HEK293T (cell line): ENCODE measurements around the gene LRP4.

ENCODE experiments used
- BHLHE40 ChIP-seq: fragments of 450-650 bp; IDR thresholded peaks from 2 replicates; pipeline ENCODE4 v1.6.1; 2016; ENCODE audit warnings: mild to moderate bottlenecking, moderate library complexity, borderline replicate concordance
- ELF4 ChIP-seq: fragments of 450-650 bp; IDR thresholded peaks from 2 replicates; pipeline ENCODE4 v1.6.1; 2017; ENCODE audit warnings: antibody characterized with exemption
- FOXK2 ChIP-seq: fragments of 450-650 bp; IDR thresholded peaks from 2 replicates; pipeline ENCODE4 v1.6.1; 2016; ENCODE audit warnings: mild to moderate bottlenecking
- FOXM1 ChIP-seq: fragments of 450-650 bp; IDR thresholded peaks from 2 replicates; pipeline ENCODE4 v1.6.1; 2017; ENCODE audit warnings: mild to moderate bottlenecking, borderline replicate concordance
- NFRKB ChIP-seq: fragments of 450-650 bp; IDR thresholded peaks from 2 replicates; pipeline ENCODE4 v1.6.1; 2016; ENCODE audit warnings: mild to moderate bottlenecking, moderate library complexity
- SP1 ChIP-seq: fragments of 450-650 bp; IDR thresholded peaks from 2 replicates; pipeline ENCODE4 v1.6.1; 2017
- SUZ12 ChIP-seq: fragments of 450-650 bp; IDR thresholded peaks from 2 replicates; pipeline ENCODE4 v1.6.1; 2016; ENCODE audit warnings: mild to moderate bottlenecking
- TARDBP ChIP-seq: fragments of 450-650 bp; IDR thresholded peaks from 2 replicates; pipeline ENCODE4 v1.6.1; 2016
- ZNF384 ChIP-seq: fragments of 450-650 bp; IDR thresholded peaks from 2 replicates; pipeline ENCODE4 v1.6.1; 2016

- no peak for TF ChIP-seq BHLHE40
- no peak for TF ChIP-seq FOXM1
- TF ChIP-seq ELF4: no peak
- TF ChIP-seq SUZ12: no peak
- no peak for TF ChIP-seq NFRKB
- TF ChIP-seq TARDBP: no peak
- no peak for TF ChIP-seq FOXK2
- no peak for TF ChIP-seq ZNF384
- no peak for TF ChIP-seq SP1
These were observed 25.5 kb downstream of the LRP4 start for GRCh38 chr11:46892838-46893237.
